H1 (cell line): ENCODE measurements around the gene PPP1R3C. TPM values are rescaled to one million over a fixed set of nuclear protein-coding genes. Genes with fewer than 3 reads are reported as not detected.

ENCODE experiments used
- CTCF ChIA-PET: fragments of 300-600 bp; sonication (Branson Sonifier 250); formaldehyde crosslinking; loops from one replicate; lab custom pipeline; 2021; ENCODE audit not compliant: partially characterized antibody; lab: Charles Lee
- POLR2A ChIA-PET: fragments of 300-600 bp; sonication (Branson Sonifier 250); formaldehyde crosslinking; loops from one replicate; lab custom pipeline; 2021; ENCODE audit warnings: inconsistent platforms; ENCODE audit not compliant: partially characterized antibody; lab: Charles Lee
- DNase-seq, 2 experiments: peaks; one replicate each; pipeline versions ENCODE4 v3.0.0 to v3.0.0-alpha.2; 2010 to 2022; ENCODE audit warnings: low spot score in 2 of 2, low read depth in 1 of 2, mixed read lengths in 1 of 2
- FAIRE-seq: peaks from 2 replicates; lab custom pipeline; 2011; peaks lifted over from hg19 to GRCh38; lab: Jason Lieb, UNC
- H2AFZ ChIP-seq: 2 replicates; pipeline ENCODE4 v1.8.1; 2012; ENCODE audit warnings: low read length, inconsistent platforms
- H2AK5ac ChIP-seq: 2 replicates; pipeline ENCODE4 v1.6.1; 2013; ENCODE audit warnings: low read depth, low read length
- H2BK120ac ChIP-seq: replicated peaks from 2 replicates; pipeline ENCODE3; 2013; ENCODE audit warnings: low read depth, low read length, inconsistent platforms
- H2BK12ac ChIP-seq: 2 replicates; pipeline ENCODE4 v1.6.1; 2013; ENCODE audit warnings: low read depth, low read length
- H2BK15ac ChIP-seq: 2 replicates; pipeline ENCODE4 v1.6.1; 2013; ENCODE audit warnings: low read length
- H2BK20ac ChIP-seq: 2 replicates; pipeline ENCODE4 v1.6.1; 2013; ENCODE audit warnings: low read length
- H2BK5ac ChIP-seq: 2 replicates; pipeline ENCODE4 v1.6.1; 2013; ENCODE audit warnings: low read depth, low read length
- H3K14ac ChIP-seq: 2 replicates; pipeline ENCODE4 v1.6.1; 2013; ENCODE audit warnings: inconsistent platforms; ENCODE audit not compliant: insufficient read length
- H3K18ac ChIP-seq: 2 replicates; pipeline ENCODE4 v1.6.1; 2013; ENCODE audit warnings: low read length; ENCODE audit errors: extremely low read depth
- H3K23ac ChIP-seq: 2 replicates; pipeline ENCODE4 v1.6.1; 2013; ENCODE audit warnings: inconsistent platforms; ENCODE audit not compliant: insufficient read length
- H3K23me2 ChIP-seq: 2 replicates; pipeline ENCODE4 v1.6.1; 2013; ENCODE audit warnings: low read depth, low read length
- H3K27ac ChIP-seq: 2 replicates; pipeline ENCODE4 v1.6.1; 2011; ENCODE audit warnings: low read depth, low read length, inconsistent platforms
- H3K27me3 ChIP-seq, 4 experiments: replicated peaks in 1 of 4; 1 replicate in 1 of 4; 2 replicates in 3 of 4; pipeline versions ENCODE4 v1.6.1 to v1.8.1; 2011 to 2013; ENCODE audit warnings: low read length in 3 of 4, mild to moderate bottlenecking in 3 of 4, inconsistent platforms in 2 of 4, mixed read lengths in 2 of 4, moderate library complexity in 1 of 4; ENCODE audit not compliant: control insufficient read depth in 3 of 4, insufficient read depth in 3 of 4; ENCODE audit errors: extremely low read depth in 1 of 4
- H3K36me3 ChIP-seq, 4 experiments: 2 replicates each; pipeline versions ENCODE4 v1.6.1 to v1.8.1; 2011 to 2013; ENCODE audit warnings: mild to moderate bottlenecking in 4 of 4, low read length in 3 of 4, moderate library complexity in 2 of 4, control low read depth in 1 of 4, inconsistent platforms in 1 of 4; ENCODE audit not compliant: insufficient read depth in 4 of 4, control insufficient read depth in 2 of 4
- H3K4ac ChIP-seq: replicated peaks from 2 replicates; pipeline ENCODE3; 2013; ENCODE audit warnings: low read length, low read depth, mixed read lengths, inconsistent platforms; ENCODE audit not compliant: insufficient read length
- H3K4me1 ChIP-seq, 4 experiments: replicated peaks in 1 of 4; 1 replicate in 1 of 4; 2 replicates in 3 of 4; pipeline versions ENCODE4 v1.6.1 to v1.8.1; 2011 to 2013; ENCODE audit warnings: low read length in 3 of 4, inconsistent platforms in 2 of 4, mixed read lengths in 1 of 4; ENCODE audit not compliant: insufficient read depth in 4 of 4, control insufficient read depth in 3 of 4
- H3K4me2 ChIP-seq, 2 experiments: 2 replicates each; pipeline versions ENCODE4 v1.6.1 to v1.8.1; 2011 to 2013; ENCODE audit warnings: low read depth in 2 of 2, low read length in 2 of 2, control low read depth in 1 of 2, inconsistent platforms in 1 of 2, mild to moderate bottlenecking in 1 of 2; ENCODE audit not compliant: insufficient read depth in 1 of 2
- H3K4me3 ChIP-seq, 4 experiments: fragments of 200-600, 300-600 bp in 1 of 4; sonication (generic), shearing (Covaris generic), sonication (Bioruptor Twin) in 1 of 4; 2 replicates each; pipeline versions ENCODE4 v1.5.1 to v1.8.1; 2011 to 2016; ENCODE audit warnings: low read length in 4 of 4, low read depth in 3 of 4, control low read depth in 2 of 4, inconsistent platforms in 2 of 4, mild to moderate bottlenecking in 2 of 4, mixed read lengths in 1 of 4, moderate library complexity in 1 of 4; ENCODE audit not compliant: insufficient read depth in 2 of 4; ENCODE audit errors: extremely low read depth in 1 of 4
- H3K56ac ChIP-seq: replicated peaks from 2 replicates; pipeline ENCODE3; 2013; ENCODE audit warnings: low read depth, mild to moderate bottlenecking, mixed read lengths, low read length, inconsistent platforms; ENCODE audit not compliant: insufficient read length
- H3K79me1 ChIP-seq: 2 replicates; pipeline ENCODE4 v1.6.1; 2013; ENCODE audit warnings: low read depth, low read length, control low read depth
- H3K79me2 ChIP-seq, 2 experiments: 2 replicates each; pipeline versions ENCODE4 v1.6.1 to v1.8.1; 2012 to 2013; ENCODE audit warnings: low read length in 2 of 2, mild to moderate bottlenecking in 2 of 2, inconsistent platforms in 1 of 2; ENCODE audit not compliant: insufficient read depth in 2 of 2, control insufficient read depth in 1 of 2
- H3K9ac ChIP-seq, 4 experiments: replicated peaks in 1 of 4; 1 replicate in 1 of 4; 2 replicates in 3 of 4; pipeline versions ENCODE4 v1.6.1 to v1.8.1; 2011 to 2013; ENCODE audit warnings: low read depth in 3 of 4, low read length in 3 of 4, control low read depth in 2 of 4, mild to moderate bottlenecking in 2 of 4, moderate library complexity in 2 of 4, inconsistent platforms in 1 of 4; ENCODE audit errors: extremely low read depth in 1 of 4
- H3K9me3 ChIP-seq, 2 experiments: 2 replicates each; pipeline versions ENCODE4 v1.6.1 to v1.8.1; 2012 to 2013; ENCODE audit warnings: mild to moderate bottlenecking in 2 of 2, moderate library complexity in 2 of 2, control low read depth in 1 of 2, inconsistent platforms in 1 of 2, low read depth in 1 of 2, low read length in 1 of 2, mixed read lengths in 1 of 2; ENCODE audit not compliant: insufficient read depth in 2 of 2
- H4K20me1 ChIP-seq, 2 experiments: replicated peaks in 1 of 2; 2 replicates each; pipeline versions ENCODE3 to v1.8.1; 2011 to 2013; ENCODE audit warnings: inconsistent platforms in 2 of 2, low read length in 2 of 2, mild to moderate bottlenecking in 1 of 2; ENCODE audit not compliant: insufficient read depth in 2 of 2, control insufficient read depth in 1 of 2
- H4K5ac ChIP-seq: 2 replicates; pipeline ENCODE4 v1.6.1; 2013; ENCODE audit warnings: low read length, low read depth, mixed read lengths, inconsistent platforms; ENCODE audit not compliant: insufficient read length
- H4K8ac ChIP-seq: 2 replicates; pipeline ENCODE4 v1.8.0; 2013; ENCODE audit warnings: mild to moderate bottlenecking, moderate library complexity, low read length, inconsistent platforms; ENCODE audit not compliant: insufficient read depth; ENCODE audit errors: extremely low read depth
- H4K91ac ChIP-seq: replicated peaks from 2 replicates; pipeline ENCODE3; 2013; ENCODE audit warnings: low read length, mixed read lengths, inconsistent platforms; ENCODE audit not compliant: insufficient read length
- BACH1 ChIP-seq: IDR thresholded peaks from 2 replicates; pipeline ENCODE4 v1.6.1; 2012; ENCODE audit warnings: low read length, improper control_type of control experiment
- BCL11A ChIP-seq, 2 experiments: IDR thresholded peaks; one replicate each; pipeline ENCODE4 v1.6.1; 2011; ENCODE audit warnings: low read depth in 2 of 2, low read length in 2 of 2, mild to moderate bottlenecking in 2 of 2
- CBX5 ChIP-seq: fragments of 300-800, 300-1000 bp; sonication (generic); IDR thresholded peaks from 2 replicates; pipeline ENCODE4 v1.7.1; 2016; ENCODE audit warnings: antibody characterized with exemption, low read length, low read depth
- E2F6 ChIP-seq: IDR thresholded peaks from 2 replicates; pipeline ENCODE4 v1.6.1; 2012; ENCODE audit warnings: inconsistent platforms
- GABPA ChIP-seq: IDR thresholded peaks from 2 replicates; pipeline ENCODE4 v1.6.1; 2011; ENCODE audit warnings: mild to moderate bottlenecking, low read length, moderate library complexity, borderline replicate concordance; ENCODE audit not compliant: insufficient read depth
- HDAC6 ChIP-seq: IDR thresholded peaks from one replicate; pipeline ENCODE4 v1.7.1; 2012; ENCODE audit warnings: low read depth, mild to moderate bottlenecking, inconsistent platforms, low read length, moderate library complexity
- PHF8 ChIP-seq: fragments of 200-600 bp; sonication (generic); conservative IDR thresholded peaks from 2 replicates; pipeline ENCODE4 v1.7.1; 2012; ENCODE audit warnings: low read depth, mild to moderate bottlenecking, inconsistent platforms, low read length, moderate library complexity
- SAP30 ChIP-seq: fragments of 300-600 bp; sonication (generic); IDR thresholded peaks from 2 replicates; pipeline ENCODE4 v1.7.1; 2012; ENCODE audit warnings: low read length, moderate library complexity, mild to moderate bottlenecking, inconsistent platforms; ENCODE audit not compliant: insufficient read depth, insufficient replicate concordance
- WGBS, 2 experiments: shearing (Covaris generic) in 1 of 2; methylation state at CpG; one replicate each; pipeline versions ENCODE4 v1.1.6 to v1.1.7; 2013 to 2015; ENCODE audit warnings: low lambda C conversion rate in 2 of 2, mixed read lengths in 2 of 2, inconsistent platforms in 1 of 2, low coverage in 1 of 2, missing lambda C conversion rate in 1 of 2; ENCODE audit not compliant: insufficient replicate concordance in 2 of 2, insufficient coverage in 1 of 2, insufficient read length in 1 of 2; ENCODE audit errors: extremely low coverage in 1 of 2, missing lambda C conversion rate in 1 of 2; 5-methylcytosine and 5-hydroxymethylcytosine counted together
- polyA plus RNA-seq, 7 experiments: library from polyadenylated mRNA; depleted of rRNA in 3 of 7; stranded (reverse) in 5 of 7; unstranded in 2 of 7; fragments of >200 nt in 5 of 7; fragments of 200-250 nt in 2 of 7; gene quantifications; 1 replicate in 5 of 7; 2 replicates in 1 of 7; 4 replicates in 1 of 7; pipeline versions ENCODE4 v1.2.1 to v1.2.3, GENCODE V29; 2011 to 2013; ENCODE audit warnings: missing spikeins in 2 of 7, mixed read lengths in 2 of 7
- total RNA-seq: library from RNA; stranded (reverse); fragmentation: NEBNext Ultra II Directional; extraction: Animal tissue kit (Norgen Biotek cat#: 25700); gene quantifications from 2 replicates; pipeline ENCODE4 v1.2.1, GENCODE V29; 2021

PPP1R3C gene
- total and polyA plus RNA-seq, 2 of the 8 experiments (the other 6 are each of a cell fraction or from before 2014, with no cell fraction given): 1.3 TPM

- Histone ChIP-seq H3K27me3 (no peaks in the 10 kb centered on the region), H3K79me2 (no peaks in the 10 kb centered on the region), H2BK5ac (no peak overlapping the region), H3K23me2 (no peaks in the 10 kb centered on the region; the same call in 1 of the 2 replicates), H4K5ac (no peak overlapping the region), H2BK120ac (no peak overlapping the region), H4K91ac (no peak overlapping the region), H3K36me3 (no peaks in the 10 kb centered on the region), H3K27ac (no peak overlapping the region), H3K4me1 (no peaks in the 10 kb centered on the region), H3K79me1 (no peaks in the 10 kb centered on the region), H3K56ac (no peak overlapping the region), H3K14ac (no peak overlapping the region), H2AFZ (no peak overlapping the region; the same call in 1 of the 2 replicates), H3K4ac (no peak overlapping the region), H3K9ac (no peak overlapping the region), H3K23ac (no peak overlapping the region), H4K8ac (no peak overlapping the region), H3K18ac (no peak overlapping the region), H2BK12ac (no peak overlapping the region), H2BK15ac (no peak overlapping the region), H2AK5ac (no peak overlapping the region), H3K4me2 (no peak overlapping the region), H3K9me3 (no peaks in the 10 kb centered on the region), H2BK20ac (no peak overlapping the region), H3K4me3 (no peak overlapping the region), H4K20me1 (no peaks in the 10 kb centered on the region)
- TF ChIP-seq CBX5: no peak
- TF ChIP-seq E2F6: no peak
- TF ChIP-seq GABPA: no peak
- TF ChIP-seq BCL11A (IDR thresholded peaks at IDR 0.05; ENCODE audit: low read depth in 2 of 2, low read length in 2 of 2): no peak
- TF ChIP-seq BACH1: no peak
- TF ChIP-seq HDAC6: no peak
- no peak for TF ChIP-seq SAP30
- no peak for TF ChIP-seq PHF8
- WGBS, 2 experiments: 92% methylated on average over 2 of the region's 2 CpGs; no CpG with 5 or more reads in 1 of the 2 experiments
- DNase-seq (no peak), FAIRE-seq (no peak)
- ChIA-PET POLR2A (interaction anchor here (0.6 to 0.8 kb wide), 2 partner anchors 53 to 168 kb away, joined by 3 read pairs; partner anchors contain the start of gene PPP1R3C), CTCF (interaction anchor here (0.6 to 1.5 kb wide), 4 partner anchors 14 to 293 kb away, joined by 3 to 4 read pairs (median 4); no protein-coding TSS in a partner anchor)
Observed at GRCh38 chr10:91579329-91579985, 53.4 kb downstream of the PPP1R3C start.
